Gastroesophageal sphincter (tissue), 4 donors: ENCODE measurements around the gene BICD1. TPM values are rescaled to one million over a fixed set of nuclear protein-coding genes. Genes with fewer than 3 reads are reported as not detected.
"Not testable (repeated sequence)": the region's sequence is repeated elsewhere in the genome, so short reads cannot be mapped to it uniquely, and the experiment has no call there.

Experiments used
- ATAC-seq: fragments of 150-250 bp; one replicate; pipeline ENCODE4 v1.9.1; 2016; ENCODE audit warnings: mild to moderate bottlenecking, moderate library complexity
- H3K27ac ChIP-seq, 4 donors: fragments of 200-600 bp; sonication (generic) in 3 of 4; 1 replicate in 3 of 4; 2 replicates in 1 of 4; pipeline ENCODE4 v1.5.1; 2016 to 2019
- H3K27me3 ChIP-seq: fragments of 200-600 bp; sonication (generic); one replicate; pipeline ENCODE4 v1.5.1; 2019
- H3K36me3 ChIP-seq, 2 donors: fragments of 200-600 bp; sonication (generic); one replicate each; pipeline ENCODE4 v1.5.1; 2019; ENCODE audit warnings: control low read depth in 1 of 2
- H3K4me1 ChIP-seq, 3 donors: fragments of 200-600 bp; sonication (generic); 1 replicate in 2 of 3; 2 replicates in 1 of 3; pipeline ENCODE4 v1.5.1; 2016 to 2019; ENCODE audit warnings: control low read depth in 2 of 3
- H3K4me3 ChIP-seq, 2 donors: fragments of 200-600 bp; sonication (generic); one replicate each; pipeline ENCODE4 v1.5.1; 2019; ENCODE audit warnings: mild to moderate bottlenecking in 1 of 2, moderate library complexity in 1 of 2
- H3K9me3 ChIP-seq, 3 donors: fragments of 200-600 bp; sonication (generic); one replicate each; pipeline ENCODE4 v1.5.1; 2017 to 2019; ENCODE audit warnings: control low read depth in 2 of 3
- EP300 ChIP-seq: sonication (generic); formaldehyde crosslinking; IDR thresholded peaks from one replicate; pipeline ENCODE4 v1.6.1; 2017; ENCODE audit warnings: antibody characterized with exemption, mild to moderate bottlenecking
- POLR2A ChIP-seq, 2 donors: fragments of 450-650 bp; IDR thresholded peaks; one replicate each; pipeline ENCODE4 v1.6.1; 2017; ENCODE audit warnings: antibody characterized with exemption in 2 of 2, mild to moderate bottlenecking in 2 of 2, moderate library complexity in 1 of 2
- POLR2AphosphoS5 ChIP-seq: sonication (generic); formaldehyde crosslinking; IDR thresholded peaks from one replicate; pipeline ENCODE4 v1.6.1; 2017; ENCODE audit warnings: antibody characterized with exemption
- WGBS, 2 donors: methylation state at CpG; one replicate each; pipeline ENCODE4 v1.1.5; 2018; ENCODE audit warnings: low coverage in 1 of 2; 5-methylcytosine and 5-hydroxymethylcytosine counted together
- total RNA-seq, 4 donors: library from RNA; depleted of rRNA; stranded (reverse); fragments of >200 nt; gene quantifications; one replicate each; pipeline ENCODE4 v1.1.0, GENCODE V29; 2016
- TF ChIP-seq, protein P1 (sequence below), 4 experiments: fragments of 200-600 bp in 2 of 4; fragments of 450-650 bp in 2 of 4; sonication (generic) in 1 of 4; IDR thresholded peaks; one replicate each; pipeline ENCODE4 v1.5.1; 2017 to 2019; ENCODE audit warnings: antibody characterized with exemption in 4 of 4, mild to moderate bottlenecking in 2 of 4, moderate library complexity in 2 of 4

Gene BICD1
- total RNA-seq, 4 donors from 2014 or later = 3.8 to 22.5 (median 16.3) TPM

DNA sequence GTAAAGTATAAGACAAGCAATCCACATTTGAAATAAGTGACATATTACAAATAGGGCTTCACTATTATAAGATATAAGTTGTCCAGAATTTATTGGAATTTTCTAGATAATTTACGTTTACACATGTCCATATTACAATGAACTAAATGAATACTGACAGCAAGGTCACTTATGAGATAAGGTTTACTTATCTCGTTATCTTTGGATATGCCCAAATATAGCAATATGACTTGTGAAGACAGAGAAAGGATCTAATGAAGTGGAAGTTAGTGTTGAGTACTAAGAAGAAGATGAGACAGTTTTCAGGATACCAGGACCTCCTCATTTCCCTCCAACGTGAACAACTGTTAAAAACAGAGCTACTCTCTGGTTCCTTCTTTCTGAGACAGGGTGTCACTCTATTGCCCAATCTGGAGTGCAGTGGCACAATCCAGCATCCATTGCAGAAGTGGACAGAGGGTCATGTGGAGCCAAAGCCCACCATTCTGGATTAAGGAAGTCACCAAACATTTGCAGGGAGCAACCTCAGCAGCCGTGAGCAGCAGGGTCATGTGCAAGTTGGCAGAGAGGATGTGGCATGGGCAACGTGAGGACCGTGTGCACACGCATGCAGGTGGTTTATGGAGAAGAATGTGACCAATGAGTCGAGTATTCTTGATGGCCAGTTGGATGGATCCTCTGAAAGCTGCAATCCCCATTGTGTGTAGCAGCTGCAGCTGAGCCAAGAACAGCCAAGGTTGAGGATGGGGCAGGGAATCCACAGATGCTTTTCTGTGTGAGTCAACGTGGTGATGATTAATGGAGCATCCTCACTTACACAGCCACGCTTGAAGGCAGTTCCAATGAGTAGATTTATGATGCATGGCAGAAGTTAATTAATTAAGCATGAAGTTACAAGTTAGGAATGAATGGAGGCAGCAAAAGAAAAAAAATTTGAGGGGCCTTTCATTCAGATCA, 111.0 kb downstream of the BICD1 start:
- no peak overlapping the region for H3K4me3 ChIP-seq
- H3K4me1 ChIP-seq = no peaks in the 10 kb centered on the region
- peak; percentile 48 for ATAC-seq
- peaks cover 0 to 26% of the 10 kb centered on the region in 2 donors for H3K36me3 ChIP-seq
- H3K27ac ChIP-seq = no peak overlapping the region
- no peak for TF ChIP-seq EP300
- no peak for TF ChIP-seq POLR2AphosphoS5
- no peaks in the 10 kb centered on the region for H3K9me3 ChIP-seq
- WGBS, 2 donors = 67 to 100% methylated on average over 3 to 5 of the region's 10 CpGs
- H3K27me3 ChIP-seq = no peaks in the 10 kb centered on the region

DNA sequence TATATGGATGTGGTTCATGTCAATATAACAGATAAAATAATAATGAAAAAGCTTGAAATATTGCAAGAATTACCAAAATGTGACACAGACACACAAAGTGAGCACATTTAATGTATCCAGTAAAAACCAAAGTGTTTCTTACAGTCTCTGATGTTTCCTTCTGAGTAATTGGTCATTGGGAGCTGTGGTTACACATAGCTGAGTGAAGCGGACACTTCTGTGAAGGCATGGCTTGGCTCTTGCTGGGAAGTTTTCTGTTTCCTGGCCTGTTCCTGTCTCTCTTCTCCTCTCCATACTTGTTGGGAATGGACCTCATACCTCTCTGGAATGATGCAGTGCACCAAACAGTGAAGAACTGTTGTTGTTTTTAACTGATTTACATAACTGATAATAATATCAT, 117.3 kb downstream of the BICD1 start:
- TF ChIP-seq POLR2AphosphoS5 (no peak), POLR2A (IDR thresholded peaks at IDR 0.05) (no peak), EP300 (no peak)
- TF ChIP-seq, protein P1, sequence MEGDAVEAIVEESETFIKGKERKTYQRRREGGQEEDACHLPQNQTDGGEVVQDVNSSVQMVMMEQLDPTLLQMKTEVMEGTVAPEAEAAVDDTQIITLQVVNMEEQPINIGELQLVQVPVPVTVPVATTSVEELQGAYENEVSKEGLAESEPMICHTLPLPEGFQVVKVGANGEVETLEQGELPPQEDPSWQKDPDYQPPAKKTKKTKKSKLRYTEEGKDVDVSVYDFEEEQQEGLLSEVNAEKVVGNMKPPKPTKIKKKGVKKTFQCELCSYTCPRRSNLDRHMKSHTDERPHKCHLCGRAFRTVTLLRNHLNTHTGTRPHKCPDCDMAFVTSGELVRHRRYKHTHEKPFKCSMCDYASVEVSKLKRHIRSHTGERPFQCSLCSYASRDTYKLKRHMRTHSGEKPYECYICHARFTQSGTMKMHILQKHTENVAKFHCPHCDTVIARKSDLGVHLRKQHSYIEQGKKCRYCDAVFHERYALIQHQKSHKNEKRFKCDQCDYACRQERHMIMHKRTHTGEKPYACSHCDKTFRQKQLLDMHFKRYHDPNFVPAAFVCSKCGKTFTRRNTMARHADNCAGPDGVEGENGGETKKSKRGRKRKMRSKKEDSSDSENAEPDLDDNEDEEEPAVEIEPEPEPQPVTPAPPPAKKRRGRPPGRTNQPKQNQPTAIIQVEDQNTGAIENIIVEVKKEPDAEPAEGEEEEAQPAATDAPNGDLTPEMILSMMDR (IDR thresholded peaks at IDR 0.05) = no peak
- Histone ChIP-seq H3K27me3 (no peaks in the 10 kb centered on the region), H3K27ac (no peak overlapping the region), H3K36me3 (peaks cover 0 to 10% of the 10 kb centered on the region in 2 donors), H3K4me1 (no peaks in the 10 kb centered on the region), H3K4me3 (no peak overlapping the region), H3K9me3 (no peaks in the 10 kb centered on the region)
- WGBS, 2 donors = 100% methylated on average over 1 of the region's 1 CpG; no CpG with 5 or more reads in 1 of the 2 donors
- no peak for ATAC-seq

DNA sequence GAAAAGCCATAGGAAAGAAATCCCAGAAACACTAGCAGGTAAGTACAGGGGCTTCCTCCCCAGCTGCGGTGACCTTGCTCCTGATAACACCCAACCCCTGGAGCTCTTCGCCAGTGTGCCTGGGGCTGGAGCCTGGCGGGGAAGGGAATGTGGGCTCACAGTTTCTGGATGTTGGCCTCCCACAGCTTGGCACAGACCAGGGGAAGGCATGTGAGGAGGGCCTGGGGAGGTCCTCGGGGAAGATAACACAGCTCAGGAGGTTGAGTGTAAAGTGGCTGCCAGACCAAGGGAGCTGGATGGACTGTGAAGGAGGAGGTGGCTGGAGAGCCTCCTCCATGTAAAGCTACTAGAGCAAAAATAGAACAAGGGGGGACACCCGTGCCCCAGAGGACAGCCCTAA, 120.1 kb downstream of the BICD1 start:
- H3K4me3 ChIP-seq = no peak overlapping the region
- peaks cover 0 to 10% of the 10 kb centered on the region in 2 donors for H3K36me3 ChIP-seq
- no peaks in the 10 kb centered on the region for H3K9me3 ChIP-seq
- H3K27ac ChIP-seq = no peak overlapping the region
- ATAC-seq = no peak
- no peaks in the 10 kb centered on the region for H3K27me3 ChIP-seq
- TF ChIP-seq POLR2A (IDR thresholded peaks at IDR 0.05) (no peak), EP300 (no peak)
- 69 to 76% methylated on average over 2 to 4 of the region's 5 CpGs for WGBS, 2 donors
- H3K4me1 ChIP-seq = no peaks in the 10 kb centered on the region

DNA sequence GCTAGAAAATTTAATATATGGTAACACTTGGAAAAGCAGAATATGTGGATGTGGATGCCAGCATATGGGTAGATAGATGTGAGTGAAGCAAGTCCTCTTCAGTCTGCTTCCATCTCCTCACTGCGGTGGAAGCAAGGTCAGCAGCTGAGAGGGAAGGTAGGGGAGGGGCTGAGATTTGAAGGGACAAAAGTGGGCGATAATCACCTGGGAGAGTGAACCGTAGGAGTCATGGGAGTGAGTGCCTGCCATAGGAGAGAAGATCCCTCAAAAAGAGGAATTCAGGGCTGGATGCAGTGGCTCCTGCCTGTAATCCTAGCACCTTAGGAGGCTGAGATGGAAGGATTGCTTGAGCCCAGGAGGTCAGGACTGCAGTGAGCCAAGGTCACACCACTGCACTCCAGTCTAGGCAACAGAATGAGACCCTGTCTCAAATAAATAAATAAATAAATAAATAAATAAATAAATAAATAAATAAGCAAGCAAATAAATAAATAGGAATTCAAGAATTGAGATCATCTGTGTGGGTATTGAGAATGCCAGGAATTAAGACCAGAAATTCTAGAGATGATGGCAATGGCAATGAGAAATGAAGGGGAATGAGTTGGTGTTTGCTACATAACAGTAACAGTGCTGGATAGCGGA, 123.4 kb downstream of the BICD1 start:
- no peaks in the 10 kb centered on the region for H3K36me3 ChIP-seq
- no peak overlapping the region for H3K4me3 ChIP-seq
- no peak for ATAC-seq
- TF ChIP-seq EP300 (no peak), POLR2AphosphoS5 (no peak), POLR2A (IDR thresholded peaks at IDR 0.05) (no peak)
- TF ChIP-seq, protein P1 (IDR thresholded peaks at IDR 0.05) = no peak
- no peaks in the 10 kb centered on the region for H3K27me3 ChIP-seq
- WGBS, 2 donors = 74 to 83% methylated on average over 2 to 4 of the region's 4 CpGs
- no peak overlapping the region for H3K27ac ChIP-seq
- H3K9me3 ChIP-seq = no peaks in the 10 kb centered on the region
- no peaks in the 10 kb centered on the region for H3K4me1 ChIP-seq

DNA sequence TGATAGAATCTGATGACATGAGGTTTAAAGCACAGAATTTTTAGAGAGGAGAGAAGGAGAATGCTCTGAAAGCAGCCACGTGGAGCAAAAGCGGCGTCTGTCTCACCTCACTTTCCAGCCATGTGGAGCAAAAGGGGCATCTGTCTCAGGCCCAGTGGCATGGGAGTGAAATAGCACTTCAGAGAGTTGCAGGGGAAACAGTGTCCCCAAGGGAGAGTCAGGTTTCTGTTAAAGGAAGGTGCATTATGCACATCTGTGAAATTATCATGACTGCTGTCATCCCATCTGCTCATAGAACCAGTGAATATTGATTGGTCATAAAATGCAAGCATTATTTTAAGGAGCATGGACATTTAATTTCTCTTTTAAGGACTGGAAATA, 124.0 kb downstream of the BICD1 start:
- 80 to 87% methylated on average over 3 of the region's 3 CpGs for WGBS, 2 donors
- Histone ChIP-seq H3K27ac (no peak overlapping the region), H3K4me3 (no peak overlapping the region), H3K27me3 (no peaks in the 10 kb centered on the region), H3K9me3 (no peaks in the 10 kb centered on the region), H3K36me3 (no peaks in the 10 kb centered on the region), H3K4me1 (no peaks in the 10 kb centered on the region)
- ATAC-seq = no peak
- TF ChIP-seq EP300 (no peak), POLR2A (IDR thresholded peaks at IDR 0.05) (no peak), POLR2AphosphoS5 (no peak)
- TF ChIP-seq, protein P1 (IDR thresholded peaks at IDR 0.05) = no peak

DNA sequence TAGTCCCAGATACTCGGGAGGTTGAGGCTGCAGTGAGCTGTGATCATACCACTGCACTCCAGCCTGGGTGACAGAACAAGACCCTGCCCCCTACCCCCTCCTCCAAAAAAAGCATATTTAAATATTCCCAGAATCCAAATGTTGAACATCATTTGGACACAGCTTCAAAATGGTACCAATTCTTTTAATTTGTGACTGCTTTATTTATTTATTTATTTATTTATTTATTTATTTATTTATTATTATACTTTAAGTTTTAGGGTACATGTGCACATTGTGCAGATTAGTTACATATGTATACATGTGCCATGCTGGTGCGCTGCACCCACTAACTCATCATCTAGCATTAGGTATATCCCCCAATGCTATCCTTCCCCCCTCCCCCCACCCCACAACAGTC, 124.7 kb downstream of the BICD1 start:
- not testable (repeated sequence) for H3K36me3 ChIP-seq, ATAC-seq, H3K4me3 ChIP-seq, H3K9me3 ChIP-seq, H3K4me1 ChIP-seq, H3K27ac ChIP-seq, H3K27me3 ChIP-seq
- 75 to 91% methylated on average over 1 of the region's 2 CpGs for WGBS, 2 donors
